ENCODE measurements around the gene RTKN. TPM values are rescaled to one million over a fixed set of nuclear protein-coding genes. Genes with fewer than 3 reads are reported as not detected.

RTKN gene
- total and polyA plus RNA-seq, 9 of the 15 experiments (the other 6 are each of a cell fraction or from before 2014, with no cell fraction given): 0.14 to 6.9 (median 3.6) TPM

DNA sequence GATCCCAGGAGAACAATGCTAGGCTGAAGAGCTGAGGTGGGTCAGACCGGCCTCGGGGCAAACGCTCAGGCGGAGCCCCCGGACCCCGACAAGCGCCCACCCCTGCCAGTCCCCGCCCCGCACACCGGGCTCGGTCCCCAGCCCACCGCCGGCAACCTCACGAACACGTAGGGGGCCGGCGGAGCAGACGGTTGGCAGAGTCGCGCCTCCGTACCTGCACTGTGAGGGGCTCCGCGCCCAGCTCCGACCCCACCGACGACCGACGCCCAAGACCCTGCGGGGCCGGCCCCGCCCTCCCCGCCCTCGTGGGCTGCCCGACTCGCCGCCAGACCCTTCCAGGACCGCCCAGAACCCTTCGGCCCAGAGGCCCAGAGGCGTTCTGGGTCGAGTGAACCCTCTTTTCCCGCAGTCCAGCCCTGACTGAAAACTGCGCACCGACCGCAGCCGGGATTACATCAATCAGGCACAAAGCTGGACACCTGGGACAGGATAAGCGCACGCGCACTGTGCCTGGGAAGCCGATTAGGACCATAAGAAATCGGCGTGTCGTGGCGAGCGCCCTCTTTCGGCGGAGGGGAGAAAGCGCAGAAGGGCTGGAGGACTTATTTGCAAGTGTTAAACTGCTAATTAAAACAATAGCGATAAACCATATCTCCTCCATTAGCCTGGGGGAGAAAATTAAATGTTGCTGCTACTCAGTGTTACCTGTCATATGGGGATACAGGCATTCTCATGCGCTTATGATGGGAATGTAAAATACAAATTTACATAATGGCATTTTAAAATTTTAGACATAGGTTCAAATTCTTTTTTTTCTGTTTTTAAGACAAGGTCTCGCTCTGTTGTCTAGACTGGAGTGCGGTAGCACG is 49.9 kb downstream of the RTKN start (continued):
- TF ChIP-seq, protein P1, sequence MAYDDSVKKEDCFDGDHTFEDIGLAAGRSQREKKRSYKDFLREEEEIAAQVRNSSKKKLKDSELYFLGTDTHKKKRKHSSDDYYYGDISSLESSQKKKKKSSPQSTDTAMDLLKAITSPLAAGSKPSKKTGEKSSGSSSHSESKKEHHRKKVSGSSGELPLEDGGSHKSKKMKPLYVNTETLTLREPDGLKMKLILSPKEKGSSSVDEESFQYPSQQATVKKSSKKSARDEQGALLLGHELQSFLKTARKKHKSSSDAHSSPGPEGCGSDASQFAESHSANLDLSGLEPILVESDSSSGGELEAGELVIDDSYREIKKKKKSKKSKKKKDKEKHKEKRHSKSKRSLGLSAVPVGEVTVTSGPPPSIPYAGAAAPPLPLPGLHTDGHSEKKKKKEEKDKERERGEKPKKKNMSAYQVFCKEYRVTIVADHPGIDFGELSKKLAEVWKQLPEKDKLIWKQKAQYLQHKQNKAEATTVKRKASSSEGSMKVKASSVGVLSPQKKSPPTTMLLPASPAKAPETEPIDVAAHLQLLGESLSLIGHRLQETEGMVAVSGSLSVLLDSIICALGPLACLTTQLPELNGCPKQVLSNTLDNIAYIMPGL (CRISPR knock-in tag; IDR thresholded peaks at IDR 0.05): 0 out of 2 replicates have a peak, but pooled peaks have one; percentile 60
- TF ChIP-seq, protein P2, sequence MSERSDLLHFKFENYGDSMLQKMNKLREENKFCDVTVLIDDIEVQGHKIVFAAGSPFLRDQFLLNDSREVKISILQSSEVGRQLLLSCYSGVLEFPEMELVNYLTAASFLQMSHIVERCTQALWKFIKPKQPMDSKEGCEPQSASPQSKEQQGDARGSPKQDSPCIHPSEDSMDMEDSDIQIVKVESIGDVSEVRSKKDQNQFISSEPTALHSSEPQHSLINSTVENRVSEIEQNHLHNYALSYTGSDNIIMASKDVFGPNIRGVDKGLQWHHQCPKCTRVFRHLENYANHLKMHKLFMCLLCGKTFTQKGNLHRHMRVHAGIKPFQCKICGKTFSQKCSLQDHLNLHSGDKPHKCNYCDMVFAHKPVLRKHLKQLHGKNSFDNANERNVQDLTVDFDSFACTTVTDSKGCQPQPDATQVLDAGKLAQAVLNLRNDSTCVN (CRISPR knock-in tag; IDR thresholded peaks at IDR 0.05): 0 out of 2 replicates have a peak, but pooled peaks have one; percentile 38
- TF ChIP-seq YY1 (IDR thresholded peaks at IDR 0.05; ENCODE audit: borderline replicate concordance in 1 of 3, control insufficient read depth in 1 of 3, extremely low read depth in 1 of 3, insufficient read depth in 3 of 3, insufficient read length in 1 of 3, insufficient replicate concordance in 2 of 3, low read depth in 1 of 3, low read length in 2 of 3): peak in 2 of 3 experiments; percentile 16 to 38
- TF ChIP-seq RBM22 (IDR thresholded peaks at IDR 0.05; ENCODE audit: low read depth, low read length, poor library complexity, severe bottlenecking): no peak
- TF ChIP-seq SMARCC2 (IDR thresholded peaks at IDR 0.05; ENCODE audit: low read depth): no peak
- TF ChIP-seq NFIC (IDR thresholded peaks at IDR 0.05): peak; percentile 50; the same call in 1 of the 2 replicates
- TF ChIP-seq SP1 (CRISPR knock-in tag; IDR thresholded peaks at IDR 0.05): peak; percentile 67
- 0 out of 2 replicates have a peak, but pooled peaks have one; percentile 49 for TF ChIP-seq PML (IDR thresholded peaks at IDR 0.05; ENCODE audit: low read length)
- TF ChIP-seq ZFX (CRISPR knock-in tag; IDR thresholded peaks at IDR 0.05): 0 out of 2 replicates have a peak, but pooled peaks have one; percentile 2
- TF ChIP-seq, protein P3, sequence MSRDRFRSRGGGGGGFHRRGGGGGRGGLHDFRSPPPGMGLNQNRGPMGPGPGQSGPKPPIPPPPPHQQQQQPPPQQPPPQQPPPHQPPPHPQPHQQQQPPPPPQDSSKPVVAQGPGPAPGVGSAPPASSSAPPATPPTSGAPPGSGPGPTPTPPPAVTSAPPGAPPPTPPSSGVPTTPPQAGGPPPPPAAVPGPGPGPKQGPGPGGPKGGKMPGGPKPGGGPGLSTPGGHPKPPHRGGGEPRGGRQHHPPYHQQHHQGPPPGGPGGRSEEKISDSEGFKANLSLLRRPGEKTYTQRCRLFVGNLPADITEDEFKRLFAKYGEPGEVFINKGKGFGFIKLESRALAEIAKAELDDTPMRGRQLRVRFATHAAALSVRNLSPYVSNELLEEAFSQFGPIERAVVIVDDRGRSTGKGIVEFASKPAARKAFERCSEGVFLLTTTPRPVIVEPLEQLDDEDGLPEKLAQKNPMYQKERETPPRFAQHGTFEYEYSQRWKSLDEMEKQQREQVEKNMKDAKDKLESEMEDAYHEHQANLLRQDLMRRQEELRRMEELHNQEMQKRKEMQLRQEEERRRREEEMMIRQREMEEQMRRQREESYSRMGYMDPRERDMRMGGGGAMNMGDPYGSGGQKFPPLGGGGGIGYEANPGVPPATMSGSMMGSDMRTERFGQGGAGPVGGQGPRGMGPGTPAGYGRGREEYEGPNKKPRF (IDR thresholded peaks at IDR 0.05; ENCODE audit: low read depth, low read length): no peak
- peak; percentile 58 for TF ChIP-seq EP400 (IDR thresholded peaks at IDR 0.05)
- TF ChIP-seq, protein P4, sequence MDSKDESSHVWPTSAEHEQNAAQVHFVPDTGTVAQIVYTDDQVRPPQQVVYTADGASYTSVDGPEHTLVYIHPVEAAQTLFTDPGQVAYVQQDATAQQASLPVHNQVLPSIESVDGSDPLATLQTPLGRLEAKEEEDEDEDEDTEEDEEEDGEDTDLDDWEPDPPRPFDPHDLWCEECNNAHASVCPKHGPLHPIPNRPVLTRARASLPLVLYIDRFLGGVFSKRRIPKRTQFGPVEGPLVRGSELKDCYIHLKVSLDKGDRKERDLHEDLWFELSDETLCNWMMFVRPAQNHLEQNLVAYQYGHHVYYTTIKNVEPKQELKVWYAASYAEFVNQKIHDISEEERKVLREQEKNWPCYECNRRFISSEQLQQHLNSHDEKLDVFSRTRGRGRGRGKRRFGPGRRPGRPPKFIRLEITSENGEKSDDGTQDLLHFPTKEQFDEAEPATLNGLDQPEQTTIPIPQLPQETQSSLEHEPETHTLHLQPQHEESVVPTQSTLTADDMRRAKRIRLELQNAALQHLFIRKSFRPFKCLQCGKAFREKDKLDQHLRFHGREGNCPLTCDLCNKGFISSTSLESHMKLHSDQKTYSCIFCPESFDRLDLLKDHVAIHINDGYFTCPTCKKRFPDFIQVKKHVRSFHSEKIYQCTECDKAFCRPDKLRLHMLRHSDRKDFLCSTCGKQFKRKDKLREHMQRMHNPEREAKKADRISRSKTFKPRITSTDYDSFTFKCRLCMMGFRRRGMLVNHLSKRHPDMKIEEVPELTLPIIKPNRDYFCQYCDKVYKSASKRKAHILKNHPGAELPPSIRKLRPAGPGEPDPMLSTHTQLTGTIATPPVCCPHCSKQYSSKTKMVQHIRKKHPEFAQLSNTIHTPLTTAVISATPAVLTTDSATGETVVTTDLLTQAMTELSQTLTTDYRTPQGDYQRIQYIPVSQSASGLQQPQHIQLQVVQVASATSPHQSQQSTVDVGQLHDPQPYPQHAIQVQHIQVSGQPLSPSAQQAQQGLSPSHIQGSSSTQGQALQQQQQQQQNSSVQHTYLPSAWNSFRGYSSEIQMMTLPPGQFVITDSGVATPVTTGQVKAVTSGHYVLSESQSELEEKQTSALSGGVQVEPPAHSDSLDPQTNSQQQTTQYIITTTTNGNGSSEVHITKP (IDR thresholded peaks at IDR 0.05; ENCODE audit: partially characterized antibody): peak; percentile 16
- no peak for TF ChIP-seq GTF2E2 (tag; IDR thresholded peaks at IDR 0.05)
- TF ChIP-seq ZBTB17 (CRISPR knock-in tag; IDR thresholded peaks at IDR 0.05): peak; percentile 22; the same call in 1 of the 2 replicates
- TF ChIP-seq, protein P5, sequence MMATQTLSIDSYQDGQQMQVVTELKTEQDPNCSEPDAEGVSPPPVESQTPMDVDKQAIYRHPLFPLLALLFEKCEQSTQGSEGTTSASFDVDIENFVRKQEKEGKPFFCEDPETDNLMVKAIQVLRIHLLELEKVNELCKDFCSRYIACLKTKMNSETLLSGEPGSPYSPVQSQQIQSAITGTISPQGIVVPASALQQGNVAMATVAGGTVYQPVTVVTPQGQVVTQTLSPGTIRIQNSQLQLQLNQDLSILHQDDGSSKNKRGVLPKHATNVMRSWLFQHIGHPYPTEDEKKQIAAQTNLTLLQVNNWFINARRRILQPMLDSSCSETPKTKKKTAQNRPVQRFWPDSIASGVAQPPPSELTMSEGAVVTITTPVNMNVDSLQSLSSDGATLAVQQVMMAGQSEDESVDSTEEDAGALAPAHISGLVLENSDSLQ (IDR thresholded peaks at IDR 0.05): peak; percentile 12; the same call in 1 of the 2 replicates

Measured in K562 (cell line).